ENCODE results near the gene ABTB1. TPM values are rescaled to one million over a fixed set of nuclear protein-coding genes. Genes with fewer than 3 reads are reported as not detected.
A peak's percentile ranks its signal among the peaks of the same experiment; 100 is the strongest.

Gene ABTB1
- total and polyA plus RNA-seq, 2 donors (not counting 1 experiment from before 2014, with no cell fraction given): 141 to 259 TPM

GRCh38 chr3:127630811-127631714 lies 41.7 kb upstream of the ABTB1 start:
- peaks cover 27% of the 10 kb centered on the region for H3K4me1 Mint-ChIP-seq
- POLR2A ChIA-PET: no interaction called here

More at GRCh38 chr3:127630811-127631714, 41.7 kb upstream of the ABTB1 start:
- ATAC-seq (ENCODE audit: low read depth): no peak
- no peaks in the 10 kb centered on the region for H3K36me3 ChIP-seq (replicated peaks in 1 of 2; ENCODE audit: control extremely low read depth in 1 of 2, control insufficient read depth in 1 of 2, extremely low read depth in 1 of 2, insufficient read depth in 2 of 2, low read length in 1 of 2)
- no peak for TF ChIP-seq EZH2 (IDR thresholded peaks at IDR 0.05; ENCODE audit: borderline replicate concordance, insufficient read depth, low read depth, low read length, poor library complexity, severe bottlenecking)
- TF ChIP-seq, protein P1, sequence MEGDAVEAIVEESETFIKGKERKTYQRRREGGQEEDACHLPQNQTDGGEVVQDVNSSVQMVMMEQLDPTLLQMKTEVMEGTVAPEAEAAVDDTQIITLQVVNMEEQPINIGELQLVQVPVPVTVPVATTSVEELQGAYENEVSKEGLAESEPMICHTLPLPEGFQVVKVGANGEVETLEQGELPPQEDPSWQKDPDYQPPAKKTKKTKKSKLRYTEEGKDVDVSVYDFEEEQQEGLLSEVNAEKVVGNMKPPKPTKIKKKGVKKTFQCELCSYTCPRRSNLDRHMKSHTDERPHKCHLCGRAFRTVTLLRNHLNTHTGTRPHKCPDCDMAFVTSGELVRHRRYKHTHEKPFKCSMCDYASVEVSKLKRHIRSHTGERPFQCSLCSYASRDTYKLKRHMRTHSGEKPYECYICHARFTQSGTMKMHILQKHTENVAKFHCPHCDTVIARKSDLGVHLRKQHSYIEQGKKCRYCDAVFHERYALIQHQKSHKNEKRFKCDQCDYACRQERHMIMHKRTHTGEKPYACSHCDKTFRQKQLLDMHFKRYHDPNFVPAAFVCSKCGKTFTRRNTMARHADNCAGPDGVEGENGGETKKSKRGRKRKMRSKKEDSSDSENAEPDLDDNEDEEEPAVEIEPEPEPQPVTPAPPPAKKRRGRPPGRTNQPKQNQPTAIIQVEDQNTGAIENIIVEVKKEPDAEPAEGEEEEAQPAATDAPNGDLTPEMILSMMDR (IDR thresholded peaks at IDR 0.05): no peak
- H3K9me3 ChIP-seq (ENCODE audit: control extremely low read depth in 1 of 3, control insufficient read depth in 2 of 3, insufficient read depth in 1 of 3, low read length in 2 of 3): peaks cover 0 to 10% (median 0%) of the 10 kb centered on the region in 3 donors
- H3K27me3 ChIP-seq (replicated peaks in 1 of 4; ENCODE audit: control extremely low read depth in 1 of 4, control insufficient read depth in 3 of 4, insufficient read depth in 4 of 4, low read length in 3 of 4): peaks cover 0 to 24% (median 13%) of the 10 kb centered on the region in 4 experiments
- intact Hi-C loops (cut with micrococcal nuclease): no loop called here
- H3K4me3 Mint-ChIP-seq: peak overlapping the region; percentile 47
- no peak for DNase-seq
- peaks cover 24% of the 10 kb centered on the region for H3K27me3 Mint-ChIP-seq
- H3K4me1 ChIP-seq (ENCODE audit: control insufficient read depth in 2 of 2, insufficient read depth in 2 of 2, low read length in 2 of 2): peaks cover 14 to 17% of the 10 kb centered on the region in 2 donors
- peak overlapping the region; percentile 82 for H2AFZ ChIP-seq (ENCODE audit: insufficient read depth, low read depth, low read length, poor library complexity, severe bottlenecking)
- no peak overlapping the region for H3K4me2 ChIP-seq (replicated peaks; ENCODE audit: low read depth, low read length, poor library complexity, severe bottlenecking)
- H4K20me1 ChIP-seq (ENCODE audit: control insufficient read depth, insufficient read depth, low read length, poor library complexity, severe bottlenecking): no peaks in the 10 kb centered on the region
- no peak overlapping the region for H3K27ac Mint-ChIP-seq
- no peak overlapping the region for H3K9ac ChIP-seq (ENCODE audit: low read length)
- CTCF ChIA-PET: no interaction called here
- no peak overlapping the region for H3K27ac ChIP-seq (ENCODE audit: low read length in 2 of 2)
- no peaks in the 10 kb centered on the region for H3K79me2 ChIP-seq (ENCODE audit: control insufficient read depth, insufficient read depth, low read length)
- WGBS (ENCODE audit: insufficient coverage): 95% methylated on average over 10 of the region's 12 CpGs
- no peak overlapping the region for H3K4me3 ChIP-seq (ENCODE audit: control extremely low read depth in 1 of 5, extremely low read depth in 1 of 5, insufficient read depth in 1 of 5, low read depth in 2 of 5, low read length in 4 of 5)
- H3K9me3 Mint-ChIP-seq (ENCODE audit: insufficient read depth): no peaks in the 10 kb centered on the region
